GM23338 (cell line): ENCODE measurements around the gene GRAMD1B.
"Not testable (repeated sequence)": the region's sequence is repeated elsewhere in the genome, so short reads cannot be mapped to it uniquely, and the experiment has no call there.

Experiments used
- CREB1 ChIP-seq: fragments of 250-450 bp; sonication (Bioruptor Pico); IDR thresholded peaks from 2 replicates; pipeline ENCODE4 v1.5.0; 2020; ENCODE audit warnings: low read depth, mild to moderate bottlenecking, moderate library complexity
- CTCF ChIP-seq, 2 experiments: fragments of 200-600 bp in 1 of 2; sonication (generic) in 1 of 2; conservative IDR thresholded peaks; 2 replicates each; pipeline versions ENCODE4 v1.5.1 to v1.6.1; 2016 to 2017; ENCODE audit warnings: antibody characterized with exemption in 2 of 2, low read depth in 2 of 2, mild to moderate bottlenecking in 2 of 2, moderate library complexity in 1 of 2
- EZH2 ChIP-seq: fragments of 200-600 bp; sonication (generic); IDR thresholded peaks from one replicate; pipeline ENCODE4 v1.8.0; 2017; ENCODE audit warnings: antibody characterized with exemption, mild to moderate bottlenecking, low read depth; ENCODE audit not compliant: unreplicated experiment
- EZH2phosphoT487 ChIP-seq: fragments of 200-600 bp; sonication (generic); IDR thresholded peaks from one replicate; pipeline ENCODE4 v1.8.1; 2018; ENCODE audit warnings: antibody characterized with exemption; ENCODE audit not compliant: unreplicated experiment
- JUNB ChIP-seq: IDR thresholded peaks from one replicate; pipeline ENCODE4 v1.6.1; 2016; ENCODE audit warnings: antibody characterized with exemption; ENCODE audit not compliant: unreplicated experiment
- NANOG ChIP-seq: IDR thresholded peaks from 2 replicates; pipeline ENCODE4 v1.6.1; 2016; ENCODE audit warnings: antibody characterized with exemption, borderline replicate concordance
- POLR2AphosphoS5 ChIP-seq: IDR thresholded peaks from 2 replicates; pipeline ENCODE4 v1.6.1; 2016; ENCODE audit warnings: antibody characterized with exemption, low read depth
- STAT1 ChIP-seq: IDR thresholded peaks from one replicate; pipeline ENCODE4 v1.6.1; 2016; ENCODE audit warnings: antibody characterized with exemption; ENCODE audit not compliant: unreplicated experiment
- TF ChIP-seq, protein P1 (sequence below): IDR thresholded peaks from one replicate; pipeline ENCODE4 v1.6.1; 2018; ENCODE audit warnings: antibody characterized with exemption; ENCODE audit not compliant: unreplicated experiment
- TF ChIP-seq, protein P2 (sequence below): IDR thresholded peaks from 2 replicates; pipeline ENCODE4 v1.6.1; 2016; ENCODE audit warnings: antibody characterized with exemption

- TF ChIP-seq CTCF (conservative IDR thresholded peaks at IDR 0.05; ENCODE audit: low read depth in 2 of 2); EZH2; POLR2AphosphoS5; NANOG; EZH2phosphoT487; CREB1; JUNB; STAT1: not testable (repeated sequence)
- TF ChIP-seq, protein P1, sequence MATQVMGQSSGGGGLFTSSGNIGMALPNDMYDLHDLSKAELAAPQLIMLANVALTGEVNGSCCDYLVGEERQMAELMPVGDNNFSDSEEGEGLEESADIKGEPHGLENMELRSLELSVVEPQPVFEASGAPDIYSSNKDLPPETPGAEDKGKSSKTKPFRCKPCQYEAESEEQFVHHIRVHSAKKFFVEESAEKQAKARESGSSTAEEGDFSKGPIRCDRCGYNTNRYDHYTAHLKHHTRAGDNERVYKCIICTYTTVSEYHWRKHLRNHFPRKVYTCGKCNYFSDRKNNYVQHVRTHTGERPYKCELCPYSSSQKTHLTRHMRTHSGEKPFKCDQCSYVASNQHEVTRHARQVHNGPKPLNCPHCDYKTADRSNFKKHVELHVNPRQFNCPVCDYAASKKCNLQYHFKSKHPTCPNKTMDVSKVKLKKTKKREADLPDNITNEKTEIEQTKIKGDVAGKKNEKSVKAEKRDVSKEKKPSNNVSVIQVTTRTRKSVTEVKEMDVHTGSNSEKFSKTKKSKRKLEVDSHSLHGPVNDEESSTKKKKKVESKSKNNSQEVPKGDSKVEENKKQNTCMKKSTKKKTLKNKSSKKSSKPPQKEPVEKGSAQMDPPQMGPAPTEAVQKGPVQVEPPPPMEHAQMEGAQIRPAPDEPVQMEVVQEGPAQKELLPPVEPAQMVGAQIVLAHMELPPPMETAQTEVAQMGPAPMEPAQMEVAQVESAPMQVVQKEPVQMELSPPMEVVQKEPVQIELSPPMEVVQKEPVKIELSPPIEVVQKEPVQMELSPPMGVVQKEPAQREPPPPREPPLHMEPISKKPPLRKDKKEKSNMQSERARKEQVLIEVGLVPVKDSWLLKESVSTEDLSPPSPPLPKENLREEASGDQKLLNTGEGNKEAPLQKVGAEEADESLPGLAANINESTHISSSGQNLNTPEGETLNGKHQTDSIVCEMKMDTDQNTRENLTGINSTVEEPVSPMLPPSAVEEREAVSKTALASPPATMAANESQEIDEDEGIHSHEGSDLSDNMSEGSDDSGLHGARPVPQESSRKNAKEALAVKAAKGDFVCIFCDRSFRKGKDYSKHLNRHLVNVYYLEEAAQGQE = not testable (repeated sequence)
- TF ChIP-seq, protein P2, sequence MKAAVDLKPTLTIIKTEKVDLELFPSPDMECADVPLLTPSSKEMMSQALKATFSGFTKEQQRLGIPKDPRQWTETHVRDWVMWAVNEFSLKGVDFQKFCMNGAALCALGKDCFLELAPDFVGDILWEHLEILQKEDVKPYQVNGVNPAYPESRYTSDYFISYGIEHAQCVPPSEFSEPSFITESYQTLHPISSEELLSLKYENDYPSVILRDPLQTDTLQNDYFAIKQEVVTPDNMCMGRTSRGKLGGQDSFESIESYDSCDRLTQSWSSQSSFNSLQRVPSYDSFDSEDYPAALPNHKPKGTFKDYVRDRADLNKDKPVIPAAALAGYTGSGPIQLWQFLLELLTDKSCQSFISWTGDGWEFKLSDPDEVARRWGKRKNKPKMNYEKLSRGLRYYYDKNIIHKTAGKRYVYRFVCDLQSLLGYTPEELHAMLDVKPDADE = not testable (repeated sequence)
Measured at GRCh38 chr11:123520476-123520875, 90.4 kb downstream of the GRAMD1B start.
